Measurements from ENCODE around the gene SRRM3.
"Not testable (repeated sequence)": the region's sequence is repeated elsewhere in the genome, so short reads cannot be mapped to it uniquely, and the experiment has no call there.

SRRM3 gene

GRCh38 chr7:76317782-76318487 lies 116.2 kb downstream of the SRRM3 start:
- peak; percentile 97 for DNase-seq

DNA sequence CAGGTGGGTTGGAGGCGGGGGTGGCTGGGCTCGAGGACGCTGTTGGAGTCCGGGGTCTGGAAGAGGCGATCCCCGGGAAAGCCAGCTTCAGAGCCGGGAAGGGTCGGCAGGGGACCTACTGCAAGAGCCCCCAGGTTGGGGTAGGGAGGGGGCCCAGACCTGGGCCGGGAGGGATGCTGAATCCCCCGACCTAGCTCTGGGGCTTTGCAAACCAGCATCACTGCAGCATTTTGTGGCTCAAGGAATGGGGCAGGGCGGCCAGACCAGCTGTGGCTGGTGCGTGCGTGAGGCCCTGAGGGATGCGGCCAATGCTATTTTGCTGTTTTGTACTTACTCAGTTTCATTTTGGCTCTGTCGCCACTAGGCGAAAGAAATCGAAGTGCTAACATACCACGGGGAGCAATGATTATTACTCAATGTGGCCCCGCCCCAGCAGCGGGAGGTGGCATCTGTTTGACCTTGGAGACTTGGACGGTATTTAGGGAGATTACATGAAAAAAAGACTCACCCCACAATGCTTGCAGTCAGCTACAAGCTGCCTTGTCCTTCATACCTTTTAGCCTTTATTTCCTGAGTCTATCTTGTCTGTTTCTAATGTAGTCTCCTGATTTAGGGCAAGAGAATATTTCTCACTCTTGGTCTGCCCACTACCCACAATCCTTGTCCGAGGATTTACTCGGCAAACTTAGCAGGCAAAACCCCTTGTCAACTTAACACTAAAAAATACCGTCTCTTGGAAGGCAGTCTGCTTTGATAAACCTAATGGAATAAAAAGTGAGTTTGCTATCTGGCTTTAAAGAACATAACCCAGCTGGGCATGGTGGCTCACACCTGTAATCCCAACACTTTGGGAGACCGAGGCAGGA lies 117.0 kb downstream of the SRRM3 start:
- DNase-seq: peak; percentile 31

DNA sequence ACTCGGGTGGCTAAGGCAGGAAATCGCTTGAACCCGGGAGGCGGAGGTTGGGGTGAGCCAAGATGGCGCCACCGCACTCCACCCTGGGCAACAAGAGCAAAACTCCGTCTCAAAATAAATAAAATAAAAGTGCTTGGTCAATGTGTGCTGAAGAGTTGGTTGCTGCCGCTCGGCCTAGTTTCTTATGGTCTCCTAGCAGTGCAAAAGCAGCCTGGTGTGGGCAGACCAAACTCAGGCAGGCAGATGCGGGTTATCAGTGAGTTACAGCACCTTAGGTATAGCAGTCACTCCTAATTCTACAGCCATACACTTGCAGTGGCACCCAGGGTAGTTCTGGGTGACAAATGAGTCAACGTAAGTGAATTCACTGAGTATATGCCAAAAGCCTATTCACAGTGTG lies 123.4 kb downstream of the SRRM3 start:
- DNase-seq: no peak

GRCh38 chr7:76325811-76326210 lies 124.1 kb downstream of the SRRM3 start:
- DNase-seq: no peak

DNA sequence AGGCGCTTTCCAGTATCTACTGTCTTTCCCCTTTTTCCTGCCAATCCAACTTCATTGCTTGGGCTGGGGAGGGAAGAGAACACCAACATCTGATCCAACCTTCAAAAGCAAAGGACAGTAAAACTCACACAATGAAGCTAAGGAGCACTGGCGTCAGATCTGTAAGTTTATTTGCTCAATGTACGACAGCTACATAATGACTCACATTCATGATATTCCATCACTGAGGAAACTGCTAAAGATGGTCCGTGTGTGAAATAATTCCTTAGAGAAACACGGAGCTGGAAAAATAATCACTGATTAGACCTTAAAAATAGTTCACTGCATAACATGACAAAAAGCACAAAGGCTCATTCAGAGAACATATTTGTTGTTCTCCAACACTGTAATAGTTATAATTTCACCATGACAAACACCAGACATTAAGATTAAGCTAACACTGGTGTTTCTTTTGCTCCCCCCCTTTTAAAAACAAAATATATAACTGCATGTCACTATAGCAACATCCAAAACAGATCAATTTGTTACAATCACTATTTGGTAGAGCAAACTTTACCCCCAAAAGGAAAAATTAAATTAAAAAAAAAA lies 125.0 kb downstream of the SRRM3 start:
- DNase-seq: no peak

GRCh38 chr7:76327610-76328009 lies 125.9 kb downstream of the SRRM3 start:
- no peak for DNase-seq

DNA sequence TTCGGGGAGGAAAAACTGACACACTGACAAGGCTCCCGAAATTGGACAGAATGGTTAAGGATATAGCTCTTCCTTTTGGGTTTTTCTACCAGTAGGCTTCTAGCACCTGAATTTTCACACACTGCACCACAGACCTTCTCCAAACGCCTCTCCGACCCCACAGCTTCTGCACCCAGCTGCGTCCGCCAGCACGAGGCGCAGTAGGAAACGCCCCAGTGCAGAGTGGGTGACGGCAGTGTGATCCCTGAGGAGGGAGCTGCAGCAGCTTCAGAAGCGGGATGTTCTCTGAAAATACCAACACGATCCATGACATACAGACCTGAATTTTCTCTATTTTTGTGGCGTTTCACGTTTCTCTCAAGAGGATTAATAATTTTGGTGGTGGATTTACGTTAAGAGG lies 126.7 kb downstream of the SRRM3 start:
- no peak for DNase-seq

DNA sequence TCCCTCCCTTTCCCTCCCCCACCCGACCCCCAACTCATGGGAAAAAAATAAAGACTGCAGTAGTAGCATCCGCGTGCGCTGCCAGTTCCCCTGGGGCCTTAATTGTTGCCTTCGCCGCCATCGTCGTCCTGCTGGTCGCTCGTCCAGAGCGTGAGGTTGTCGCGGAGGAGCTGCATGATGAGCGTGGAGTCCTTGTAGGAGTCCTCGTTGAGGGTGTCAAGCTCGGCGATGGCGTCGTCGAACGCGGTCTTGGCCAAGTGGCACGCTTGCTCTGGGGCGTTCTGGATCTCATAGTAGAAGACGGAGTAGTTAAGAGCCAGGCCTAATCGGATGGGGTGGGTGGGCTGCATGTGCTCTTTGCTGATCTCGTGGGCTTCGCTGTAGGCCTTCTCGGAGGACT lies 127.8 kb downstream of the SRRM3 start:
- no peak for DNase-seq

DNA sequence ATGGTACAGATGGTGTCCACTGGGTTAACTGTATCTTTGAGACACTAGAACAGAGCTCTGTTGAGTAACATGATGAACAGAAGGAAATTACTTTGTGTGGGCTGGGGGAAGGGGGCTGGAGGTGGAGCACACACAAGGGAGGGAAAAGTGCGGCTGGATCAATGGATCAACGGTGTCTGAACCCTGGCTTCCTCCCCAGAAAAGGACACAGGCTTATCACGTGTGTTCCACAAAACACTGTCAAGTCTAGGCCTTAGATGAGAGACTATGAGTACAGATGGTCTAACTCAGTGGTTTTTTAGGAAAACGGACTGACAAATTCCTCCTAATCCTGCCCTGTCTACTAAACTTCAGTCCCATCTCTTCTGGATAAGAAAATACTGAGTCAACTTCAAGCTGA lies 128.6 kb downstream of the SRRM3 start:
- DNase-seq: no peak

- DNase-seq: no peak
Observed at GRCh38 chr7:76330673-76331072, 129.0 kb downstream of the SRRM3 start.

- no peak for DNase-seq
Observed at GRCh38 chr7:76332078-76332477, 130.4 kb downstream of the SRRM3 start.

GRCh38 chr7:76333511-76334101 lies 131.9 kb downstream of the SRRM3 start:
- no peak for DNase-seq

DNA sequence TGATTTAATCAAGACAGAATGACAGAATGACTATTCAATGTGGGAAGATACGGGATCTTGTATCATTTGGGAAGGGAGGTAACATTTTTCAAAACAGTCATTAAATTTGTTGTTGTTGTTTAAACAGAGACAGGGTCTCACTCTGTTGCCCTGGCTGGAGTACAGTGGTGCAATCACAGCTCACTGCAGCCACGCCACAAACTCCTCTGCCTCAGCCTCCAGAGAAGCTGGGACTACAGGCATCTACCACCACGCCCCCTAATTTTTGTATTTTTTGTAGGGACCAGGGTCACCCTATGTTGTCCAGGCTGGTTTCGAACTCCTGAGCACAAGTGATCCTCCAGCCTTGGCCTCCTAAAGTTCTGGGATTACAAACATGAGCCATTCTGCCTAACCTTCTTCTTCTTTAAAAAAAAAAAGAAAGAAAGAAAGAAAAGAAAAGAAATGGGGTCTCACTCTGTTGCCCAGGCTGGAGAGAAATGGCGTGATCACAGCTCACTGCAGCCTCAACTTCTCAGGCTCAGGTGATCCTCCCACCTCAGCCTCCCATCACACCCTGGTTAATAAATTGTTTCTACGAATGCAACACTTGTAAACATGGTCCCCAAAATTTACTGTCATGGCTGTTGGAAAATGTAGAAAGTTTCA lies 132.7 kb downstream of the SRRM3 start:
- DNase-seq: no peak

GRCh38 chr7:76335417-76335816 lies 133.7 kb downstream of the SRRM3 start:
- not testable (repeated sequence) for DNase-seq

- no peak for DNase-seq
Observed at GRCh38 chr7:76336094-76336493, 134.4 kb downstream of the SRRM3 start.
